Left ventricle myocardium superior (tissue), 1 donor: ENCODE data around the gene STAB1. TPM values are rescaled to one million over a fixed set of nuclear protein-coding genes. Genes with fewer than 3 reads are reported as not detected.

Experiments
- ATAC-seq: fragments of 200-7000 bp; cut with Tn5 transposase; one replicate; pipeline ENCODE4 v1.9.1; 2020; ENCODE audit warnings: mild to moderate bottlenecking, moderate library complexity
- DNase-seq: peaks from one replicate; pipeline ENCODE4 v3.0.0-alpha.2; 2020
- intact Hi-C: fragments of 100-400 bp; cut with micrococcal nuclease; formaldehyde crosslinking; loops from one replicate; pipeline ENCODE4 v1.11.0; 2022
- total RNA-seq: library from RNA; stranded (reverse); fragmentation: NEBNext Ultra II Directional; extraction: Animal tissue kit (Norgen Biotek cat#: 25700); gene quantifications from one replicate; pipeline ENCODE4 v1.2.1, GENCODE V29; 2021
- donor health status: DM: no; HTN: yes; CAD: no; lungs with severe emphysema.

Gene STAB1
- total RNA-seq, 1 donor from 2014 or later = 69.7 TPM

GRCh38 chr3:52458031-52458760 lies 36.9 kb upstream of the STAB1 start:
- no peak for ATAC-seq
- intact Hi-C loops = no loop called here
- DNase-seq = no peak

- intact Hi-C loops = no loop called here
- no peak for ATAC-seq
- no peak for DNase-seq
Measured at GRCh38 chr3:52458770-52459545, 36.2 kb upstream of the STAB1 start.

DNA sequence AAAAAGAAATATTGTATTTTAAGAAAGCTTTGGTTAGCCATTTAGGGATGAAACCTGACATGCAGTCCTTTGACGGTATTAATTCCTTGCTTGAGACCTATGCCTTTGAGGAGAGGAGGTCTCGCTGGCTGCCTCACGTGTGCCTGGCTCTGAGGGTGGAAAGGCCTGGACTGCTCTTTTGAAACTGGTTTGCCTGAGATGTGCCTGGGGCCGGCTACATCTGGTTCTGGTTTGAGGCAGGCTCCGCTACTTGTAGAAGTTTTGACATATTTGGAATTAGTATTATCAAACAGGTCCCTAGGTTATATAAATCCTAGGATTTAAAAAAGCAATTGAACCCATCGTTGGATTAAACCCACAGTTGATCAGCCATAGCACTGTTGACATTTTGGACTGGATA lies 33.3 kb upstream of the STAB1 start:
- DNase-seq (no peak), ATAC-seq (no peak)
- intact Hi-C loops = no loop called here

GRCh38 chr3:52463416-52463815 lies 31.7 kb upstream of the STAB1 start:
- ATAC-seq (no peak), DNase-seq (no peak)
- intact Hi-C loops = no loop called here

- ATAC-seq (peak; percentile 34), DNase-seq (peak; percentile 25)
- intact Hi-C loops = no loop called here
Measured at GRCh38 chr3:52468336-52468735, 26.8 kb upstream of the STAB1 start.

GRCh38 chr3:52469001-52469400 lies 26.1 kb upstream of the STAB1 start:
- no peak for DNase-seq
- intact Hi-C loops = no loop called here

GRCh38 chr3:52470920-52471319 lies 24.2 kb upstream of the STAB1 start:
- ATAC-seq (no peak), DNase-seq (peak; percentile 17)
- intact Hi-C loops = loop anchor here (5.0 kb wide), 1 partner anchor 66 kb away; the partner anchor contains the start of gene UQCC5

More at GRCh38 chr3:52469001-52469400, 26.1 kb upstream of the STAB1 start:
- no peak for ATAC-seq

DNA sequence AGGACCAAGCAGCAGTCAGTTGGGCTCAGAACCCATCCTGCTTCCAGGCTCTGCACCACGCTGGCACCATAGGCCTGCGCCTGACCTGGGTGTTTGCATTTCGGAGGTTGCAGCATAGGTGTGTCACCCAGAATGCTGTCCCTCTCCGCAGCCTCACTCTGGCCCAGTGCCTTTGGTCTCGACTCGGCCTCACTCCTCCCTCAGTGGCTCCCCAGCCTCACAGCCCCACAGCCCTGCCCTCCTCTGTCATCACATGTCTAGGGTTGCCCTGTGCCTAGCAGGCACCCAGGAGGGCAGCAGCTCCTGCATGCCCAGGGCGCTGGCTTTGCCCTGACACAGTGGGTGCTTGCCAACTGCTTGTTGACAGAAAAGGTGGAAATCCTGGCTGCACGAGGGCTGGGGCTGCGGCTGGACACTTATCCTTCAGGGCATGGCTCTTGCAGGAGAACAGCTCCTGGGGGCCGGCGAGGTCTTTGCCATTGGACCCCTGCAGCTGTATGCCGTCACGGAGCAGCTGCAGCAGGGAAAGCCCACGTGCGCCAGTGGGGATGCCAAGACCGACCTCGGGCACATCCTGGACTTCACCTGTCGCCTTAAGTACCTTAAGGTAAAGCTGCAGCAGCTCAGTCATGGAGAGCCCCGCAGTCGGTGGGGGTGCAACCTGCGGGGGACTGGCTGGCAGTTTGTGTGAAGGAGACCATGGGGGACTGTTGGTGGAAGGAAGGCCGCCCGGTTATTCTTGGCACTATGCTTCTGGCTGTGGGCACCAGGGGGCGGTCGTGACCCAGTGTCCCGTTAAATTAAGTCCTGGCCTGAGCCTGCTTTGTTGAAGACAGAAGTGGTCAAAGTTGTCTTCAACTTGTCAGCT lies 23.5 kb upstream of the STAB1 start:
- peak; percentile 84 for ATAC-seq
- intact Hi-C loops = loop anchor here (5.0 kb wide), 1 partner anchor 66 kb away; the partner anchor contains the start of gene UQCC5
- peak; percentile 89 for DNase-seq

- intact Hi-C loops = loop anchor here (5.0 kb wide), 1 partner anchor 65 kb away; the partner anchor contains the start of gene UQCC5
- DNase-seq = peak; percentile 16
- ATAC-seq = peak; percentile 2
Measured at GRCh38 chr3:52472239-52473000, 22.7 kb upstream of the STAB1 start.

DNA sequence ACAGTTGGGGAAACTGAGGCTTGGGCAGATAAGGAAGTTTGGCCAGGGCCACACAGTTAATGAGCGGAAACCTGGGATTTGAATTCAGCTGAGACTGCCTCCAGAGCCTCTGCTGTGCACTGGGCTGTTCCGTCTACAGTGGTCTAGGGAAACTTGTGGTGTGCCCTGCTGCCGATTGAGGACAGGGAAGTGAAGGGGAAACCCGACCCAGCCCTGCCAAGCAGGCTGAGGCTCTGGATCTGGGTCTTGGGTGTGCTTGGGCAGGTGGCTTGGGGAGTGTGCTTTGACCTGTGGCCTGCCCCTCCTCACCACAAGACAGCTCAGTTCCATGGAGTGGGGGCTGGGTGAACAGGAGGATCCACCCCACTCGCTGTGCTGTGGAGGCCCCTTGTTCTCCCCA lies 22.1 kb upstream of the STAB1 start:
- DNase-seq (peak; percentile 31), ATAC-seq (peak; percentile 5)
- intact Hi-C loops = loop anchor here (5.0 kb wide), 1 partner anchor 64 kb away; the partner anchor contains the start of gene UQCC5

- DNase-seq (peak; percentile 23), ATAC-seq (no peak)
- intact Hi-C loops = no loop called here
Measured at GRCh38 chr3:52477076-52477795, 17.9 kb upstream of the STAB1 start.

DNA sequence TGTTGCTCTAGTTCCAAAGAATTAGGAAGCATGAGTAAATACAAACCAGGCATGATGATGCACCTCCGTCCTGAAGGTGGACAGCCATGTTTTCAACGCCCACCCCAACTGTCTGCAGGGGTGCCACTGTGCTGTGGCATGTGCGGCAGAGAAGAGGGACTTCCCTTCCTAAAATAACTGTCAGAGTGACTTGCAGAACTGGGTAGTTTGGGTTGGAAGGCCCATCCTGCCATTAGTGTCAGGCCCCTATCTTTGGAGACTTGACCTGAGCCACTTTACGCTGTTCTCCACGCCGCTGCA lies 17.4 kb upstream of the STAB1 start:
- intact Hi-C loops = no loop called here
- ATAC-seq (no peak), DNase-seq (no peak)

DNA sequence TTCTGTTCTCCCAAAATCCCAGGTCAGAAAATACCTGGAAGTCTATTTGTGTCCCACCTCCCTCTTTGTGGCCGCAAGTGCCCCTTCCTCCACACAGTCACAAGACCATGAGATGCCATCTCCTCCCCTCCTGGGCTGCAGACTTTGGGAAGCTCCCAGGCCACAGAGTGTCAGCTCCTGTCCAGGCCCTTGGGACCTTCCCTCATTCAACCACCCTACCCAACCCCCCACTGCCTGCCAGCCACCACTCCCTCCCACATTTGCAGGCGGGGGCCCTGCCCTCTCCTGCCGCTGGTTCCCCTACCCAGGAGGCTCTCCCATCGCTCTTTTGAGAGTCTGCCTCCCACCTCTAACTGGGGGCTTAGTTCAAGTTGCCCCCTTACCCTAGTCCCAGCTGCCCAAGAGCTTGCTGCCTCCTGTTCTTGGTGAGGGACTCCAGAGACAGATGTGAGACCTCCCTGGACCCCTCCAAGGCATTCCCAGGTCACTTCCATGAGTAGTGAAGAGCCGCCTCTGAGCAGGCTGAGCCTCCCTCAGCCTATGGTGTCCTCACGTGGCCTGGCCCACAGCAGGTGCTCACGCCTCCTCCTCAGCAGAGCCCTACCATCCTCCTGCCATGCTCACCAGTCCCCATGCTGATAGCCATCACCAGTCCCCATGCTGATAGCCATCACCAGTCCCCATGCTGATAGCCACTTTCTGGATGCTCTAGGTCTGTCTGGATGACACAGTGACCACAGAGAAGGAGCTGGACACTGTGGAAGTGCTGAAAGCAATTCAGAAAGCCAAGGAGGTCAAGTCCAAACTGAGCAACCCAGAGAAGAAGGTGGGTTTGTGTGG lies 15.9 kb upstream of the STAB1 start:
- DNase-seq (peak; percentile 19), ATAC-seq (no peak)
- intact Hi-C loops = no loop called here

- intact Hi-C loops = no loop called here
Measured at GRCh38 chr3:52479877-52480575, 15.1 kb upstream of the STAB1 start.

GRCh38 chr3:52480768-52481715 lies 14.1 kb upstream of the STAB1 start:
- intact Hi-C loops = no loop called here
- DNase-seq = no peak
- no peak for ATAC-seq

More at GRCh38 chr3:52479877-52480575, 15.1 kb upstream of the STAB1 start:
- peak; percentile 9 for ATAC-seq
- DNase-seq = peak; percentile 34
